22Rv1 (cell line): ENCODE data around the gene CSF2RB.

Source experiments
- ZFX ChIP-seq: fragments of 450-650 bp; IDR thresholded peaks from 2 replicates; pipeline ENCODE4 v1.6.1; 2017; ENCODE audit warnings: antibody characterized with exemption, borderline replicate concordance
- TF ChIP-seq, protein P1 (sequence below): fragments of 450-650 bp; IDR thresholded peaks from 2 replicates; pipeline ENCODE4 v1.5.1; 2017; ENCODE audit warnings: mild to moderate bottlenecking

DNA sequence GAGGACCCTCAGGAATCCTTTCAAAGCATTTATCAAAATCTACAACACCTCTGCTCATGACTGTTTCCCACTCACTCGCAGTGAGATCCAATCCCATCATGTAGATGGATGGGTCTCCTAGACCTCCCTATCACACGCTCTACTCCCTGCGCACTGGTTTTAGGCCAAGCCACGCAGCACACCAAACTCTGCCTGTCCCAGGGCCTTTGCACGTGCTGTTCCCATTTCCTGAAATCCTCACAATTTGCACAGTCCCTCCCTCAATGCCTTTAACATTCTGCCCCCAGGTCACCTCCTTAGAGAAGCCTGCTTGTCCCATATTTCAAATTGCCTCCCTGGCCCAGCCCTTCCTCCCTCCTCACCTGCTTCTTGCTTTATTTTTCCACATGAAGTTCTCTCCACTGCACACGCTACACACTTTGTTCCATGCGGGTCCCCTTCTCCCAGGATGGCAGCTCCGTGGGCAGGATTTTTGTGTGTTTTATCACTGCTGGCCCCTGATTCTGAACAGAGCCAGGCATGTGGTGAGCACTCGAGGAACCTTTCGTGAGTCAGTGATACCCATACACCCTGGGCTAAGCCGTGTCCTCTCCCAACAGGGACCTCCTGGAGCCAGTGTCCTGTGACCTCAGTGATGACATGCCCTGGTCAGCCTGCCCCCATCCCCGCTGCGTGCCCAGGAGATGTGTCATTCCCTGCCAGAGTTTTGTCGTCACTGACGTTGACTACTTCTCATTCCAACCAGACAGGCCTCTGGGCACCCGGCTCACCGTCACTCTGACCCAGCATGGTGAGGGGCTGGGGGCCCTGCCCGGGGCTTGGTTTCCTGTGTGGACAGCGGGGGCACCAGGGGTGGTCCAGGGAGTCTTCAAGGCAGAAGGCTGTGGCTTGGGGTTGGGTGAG is 12.2 kb downstream of the CSF2RB start:
- TF ChIP-seq, protein P1, sequence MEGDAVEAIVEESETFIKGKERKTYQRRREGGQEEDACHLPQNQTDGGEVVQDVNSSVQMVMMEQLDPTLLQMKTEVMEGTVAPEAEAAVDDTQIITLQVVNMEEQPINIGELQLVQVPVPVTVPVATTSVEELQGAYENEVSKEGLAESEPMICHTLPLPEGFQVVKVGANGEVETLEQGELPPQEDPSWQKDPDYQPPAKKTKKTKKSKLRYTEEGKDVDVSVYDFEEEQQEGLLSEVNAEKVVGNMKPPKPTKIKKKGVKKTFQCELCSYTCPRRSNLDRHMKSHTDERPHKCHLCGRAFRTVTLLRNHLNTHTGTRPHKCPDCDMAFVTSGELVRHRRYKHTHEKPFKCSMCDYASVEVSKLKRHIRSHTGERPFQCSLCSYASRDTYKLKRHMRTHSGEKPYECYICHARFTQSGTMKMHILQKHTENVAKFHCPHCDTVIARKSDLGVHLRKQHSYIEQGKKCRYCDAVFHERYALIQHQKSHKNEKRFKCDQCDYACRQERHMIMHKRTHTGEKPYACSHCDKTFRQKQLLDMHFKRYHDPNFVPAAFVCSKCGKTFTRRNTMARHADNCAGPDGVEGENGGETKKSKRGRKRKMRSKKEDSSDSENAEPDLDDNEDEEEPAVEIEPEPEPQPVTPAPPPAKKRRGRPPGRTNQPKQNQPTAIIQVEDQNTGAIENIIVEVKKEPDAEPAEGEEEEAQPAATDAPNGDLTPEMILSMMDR = no peak
- TF ChIP-seq ZFX = no peak
